CD14-positive monocyte (primary cell): ENCODE data around the gene SPIRE1. TPM values are rescaled to one million over a fixed set of nuclear protein-coding genes. Genes with fewer than 3 reads are reported as not detected.

Experiments used
- DNase-seq, 3 donors: peaks; one replicate each; pipeline ENCODE4 v3.0.0-alpha.2; 2011 to 2022
- H2AFZ ChIP-seq: 2 replicates; pipeline ENCODE4 v1.6.0; 2012; ENCODE audit warnings: mild to moderate bottlenecking, low read depth, low read length, inconsistent platforms; ENCODE audit not compliant: insufficient read depth, poor library complexity, severe bottlenecking
- H3K27ac ChIP-seq, 2 donors: 1 replicate in 1 of 2; 2 replicates in 1 of 2; pipeline ENCODE4 v1.5.1; 2012 to 2013; ENCODE audit warnings: low read length in 2 of 2, control low read depth in 1 of 2, inconsistent platforms in 1 of 2, low read depth in 1 of 2, mild to moderate bottlenecking in 1 of 2
- H3K27me3 ChIP-seq, 2 donors: one replicate each; pipeline versions ENCODE4 v1.6.0 to v1.6.1; 2011 to 2013; ENCODE audit warnings: low read length in 2 of 2; ENCODE audit not compliant: control insufficient read depth in 2 of 2, insufficient read depth in 2 of 2
- H3K36me3 ChIP-seq, 2 donors: replicated peaks in 1 of 2; 1 replicate in 1 of 2; 2 replicates in 1 of 2; pipeline versions ENCODE4 v1.5.1 to v1.6.1; 2012 to 2013; ENCODE audit warnings: low read length in 2 of 2, control low read depth in 1 of 2, inconsistent platforms in 1 of 2, mild to moderate bottlenecking in 1 of 2; ENCODE audit not compliant: insufficient read depth in 2 of 2, control insufficient read depth in 1 of 2
- H3K4me1 ChIP-seq, 2 donors: 1 replicate in 1 of 2; 2 replicates in 1 of 2; pipeline versions ENCODE4 v1.5.1 to v1.6.1; 2012 to 2013; ENCODE audit warnings: low read length in 2 of 2, control low read depth in 1 of 2, inconsistent platforms in 1 of 2, mild to moderate bottlenecking in 1 of 2, moderate library complexity in 1 of 2; ENCODE audit not compliant: insufficient read depth in 2 of 2, control insufficient read depth in 1 of 2
- H3K4me2 ChIP-seq: replicated peaks from 2 replicates; pipeline ENCODE3; 2012; ENCODE audit warnings: low read length, moderate library complexity, mild to moderate bottlenecking; ENCODE audit not compliant: poor library complexity, severe bottlenecking; ENCODE audit errors: extremely low read depth
- H3K4me3 ChIP-seq, 3 experiments: fragments of 200-600 bp in 1 of 3; sonication (generic) in 1 of 3; replicated peaks in 1 of 3; 1 replicate in 2 of 3; 2 replicates in 1 of 3; pipeline ENCODE4 v1.5.1; 2011 to 2013; ENCODE audit warnings: low read length in 3 of 3, mild to moderate bottlenecking in 3 of 3, control low read depth in 2 of 3, low read depth in 2 of 3, inconsistent platforms in 1 of 3, moderate library complexity in 1 of 3
- H3K79me2 ChIP-seq: 2 replicates; pipeline ENCODE4 v1.6.0; 2012; ENCODE audit warnings: mild to moderate bottlenecking, control low read depth, inconsistent platforms, low read length, moderate library complexity; ENCODE audit not compliant: insufficient read depth
- H3K9ac ChIP-seq: 2 replicates; pipeline ENCODE4 v1.6.0; 2017; ENCODE audit warnings: low read length, mild to moderate bottlenecking; ENCODE audit not compliant: insufficient read depth, poor library complexity, severe bottlenecking
- H3K9me3 ChIP-seq, 2 donors: replicated peaks in 1 of 2; 1 replicate in 1 of 2; 2 replicates in 1 of 2; pipeline versions ENCODE4 v1.5.1 to v1.6.1; 2012 to 2013; ENCODE audit warnings: low read length in 2 of 2, control low read depth in 1 of 2; ENCODE audit not compliant: control insufficient read depth in 1 of 2, insufficient read depth in 1 of 2
- H4K20me1 ChIP-seq: 2 replicates; pipeline ENCODE4 v1.6.0; 2012; ENCODE audit warnings: mild to moderate bottlenecking, low read length, control low read depth, moderate library complexity; ENCODE audit not compliant: insufficient read depth
- H3K27ac Mint-ChIP-seq, 7 donors: one replicate each; pipeline ENCODE4 v1.8.0; 2020; ENCODE audit warnings: mild to moderate bottlenecking in 7 of 7, mixed read lengths in 7 of 7, moderate library complexity in 6 of 7, inconsistent platforms in 2 of 7
- H3K27me3 Mint-ChIP-seq, 3 donors: one replicate each; pipeline ENCODE4 v1.8.0; 2021 to 2022; ENCODE audit warnings: low read depth in 3 of 3, mild to moderate bottlenecking in 3 of 3, mixed read lengths in 3 of 3, moderate library complexity in 3 of 3, inconsistent platforms in 1 of 3
- H3K36me3 Mint-ChIP-seq, 2 donors: one replicate each; pipeline ENCODE4 v1.8.0; 2020; ENCODE audit warnings: mixed read lengths in 2 of 2, inconsistent platforms in 1 of 2, mild to moderate bottlenecking in 1 of 2
- H3K4me1 Mint-ChIP-seq: one replicate; pipeline ENCODE4 v1.8.0; 2020; ENCODE audit warnings: mild to moderate bottlenecking, mixed read lengths
- H3K4me3 Mint-ChIP-seq, 2 donors: one replicate each; pipeline ENCODE4 v1.8.0; 2020; ENCODE audit warnings: mild to moderate bottlenecking in 2 of 2, mixed read lengths in 2 of 2, moderate library complexity in 1 of 2
- H3K9me3 Mint-ChIP-seq, 7 donors: one replicate each; pipeline ENCODE4 v1.8.0; 2020 to 2022; ENCODE audit warnings: mixed read lengths in 7 of 7, mild to moderate bottlenecking in 6 of 7, moderate library complexity in 6 of 7, inconsistent platforms in 2 of 7
- CTCF ChIP-seq: fragments of 200-600 bp; IDR thresholded peaks from one replicate; pipeline ENCODE4 v1.8.0; 2022; ENCODE audit warnings: antibody characterized with exemption, mild to moderate bottlenecking
- WGBS: methylation state at CpG from one replicate; pipeline ENCODE4 v1.1.5; 2013; ENCODE audit warnings: missing lambda C conversion rate; ENCODE audit not compliant: insufficient coverage; 5-methylcytosine and 5-hydroxymethylcytosine counted together
- intact Hi-C, 2 donors: fragments of 100-400 bp; cut with micrococcal nuclease; formaldehyde crosslinking; loops; one replicate each; pipeline versions ENCODE4 v1.15.0 to v1.15.1; 2023
- polyA plus RNA-seq, 3 donors: library from polyadenylated mRNA; depleted of rRNA in 1 of 3; unstranded in 2 of 3; stranded (reverse) in 1 of 3; fragments of 300-500 nt in 2 of 3; fragments of >200 nt in 1 of 3; fragmentation: Illumina TruSeq in 2 of 3; gene quantifications; 1 replicate in 2 of 3; 2 replicates in 1 of 3; pipeline ENCODE4 v1.2.3, GENCODE V29; 2012 to 2021

The SPIRE1 gene
- polyA plus RNA-seq, 3 donors = 1.7 to 1.9 (median 1.8) TPM

- Mint-ChIP-seq H3K36me3 (no peaks in the 10 kb centered on the region), H3K4me3 (no peak overlapping the region), H3K9me3 (no peaks in the 10 kb centered on the region), H3K4me1 (no peaks in the 10 kb centered on the region), H3K27ac (no peak overlapping the region), H3K27me3 (no peaks in the 10 kb centered on the region)
- Histone ChIP-seq H2AFZ (no peak overlapping the region), H3K4me2 (no peak overlapping the region), H3K27me3 (no peaks in the 10 kb centered on the region), H3K9me3 (no peaks in the 10 kb centered on the region), H3K27ac (no peak overlapping the region), H3K9ac (no peak overlapping the region), H3K36me3 (no peaks in the 10 kb centered on the region), H3K4me3 (no peak overlapping the region), H4K20me1 (no peaks in the 10 kb centered on the region), H3K79me2 (no peaks in the 10 kb centered on the region), H3K4me1 (no peaks in the 10 kb centered on the region)
- no peak for TF ChIP-seq CTCF
- no peak for DNase-seq
- intact Hi-C loops = no loop called here
- WGBS = no CpG with 5 or more reads among the region's 1 CpG
Measured at GRCh38 chr18:12586956-12587355, 71.0 kb downstream of the SPIRE1 start.

GRCh38 chr18:12585218-12585617 is 72.7 kb downstream of the SPIRE1 start:
- Histone ChIP-seq H3K4me1 (no peaks in the 10 kb centered on the region), H3K4me3 (no peak overlapping the region), H3K27ac (no peak overlapping the region), H2AFZ (no peak overlapping the region), H3K9ac (no peak overlapping the region), H3K9me3 (no peaks in the 10 kb centered on the region), H3K79me2 (no peaks in the 10 kb centered on the region), H3K27me3 (no peaks in the 10 kb centered on the region), H4K20me1 (no peaks in the 10 kb centered on the region), H3K36me3 (no peaks in the 10 kb centered on the region), H3K4me2 (no peak overlapping the region)
- H3K36me3 Mint-ChIP-seq = no peaks in the 10 kb centered on the region
- H3K9me3 Mint-ChIP-seq = no peaks in the 10 kb centered on the region
- TF ChIP-seq CTCF = no peak
- H3K27me3 Mint-ChIP-seq = no peaks in the 10 kb centered on the region
- no peaks in the 10 kb centered on the region for H3K4me1 Mint-ChIP-seq
- H3K27ac Mint-ChIP-seq = no peak overlapping the region
- WGBS = no CpG with 5 or more reads among the region's 1 CpG
- intact Hi-C loops = no loop called here
- no peak overlapping the region for H3K4me3 Mint-ChIP-seq
- DNase-seq = no peak
